DMS114 treated with DMSO at 0.1 percent for 48 hours (cell line): ENCODE results near the gene SRRM5.
"Not testable (repeated sequence)": the region's sequence is repeated elsewhere in the genome, so short reads cannot be mapped to it uniquely, and the experiment has no call there.

Experiments used
- DNase-seq: peaks from one replicate; lab custom pipeline; 2025; ENCODE audit not compliant: unreplicated experiment; lab: John Stamatoyannopoulos, UW

Gene SRRM5

GRCh38 chr19:43612374-43612773 is 486 bp downstream of the SRRM5 start:
- no peak for DNase-seq

- no peak for DNase-seq
These were observed 4.4 kb downstream of the SRRM5 start for GRCh38 chr19:43616306-43616705.

GRCh38 chr19:43616954-43617353 is 5.1 kb downstream of the SRRM5 start:
- no peak for DNase-seq

GRCh38 chr19:43618921-43619261 is 7.0 kb downstream of the SRRM5 start:
- DNase-seq, result peak; percentile 17

- peak; percentile 47 for DNase-seq
These were observed 7.6 kb downstream of the SRRM5 start, which contains the start of gene ZNF428 for GRCh38 chr19:43619262-43620060. ZNF428 (minus strand) TSS chr19:43619629; CDS start chr19:43614304, 5,325 bp downstream.

- DNase-seq, result no peak
These were observed 8.4 kb downstream of the SRRM5 start for GRCh38 chr19:43620061-43621001.

- DNase-seq, result no peak
These were observed 10.2 kb downstream of the SRRM5 start for GRCh38 chr19:43622070-43622469.

GRCh38 chr19:43622956-43623355 is 11.1 kb downstream of the SRRM5 start:
- no peak for DNase-seq

- no peak for DNase-seq
These were observed 12.2 kb downstream of the SRRM5 start for GRCh38 chr19:43623889-43624670.

GRCh38 chr19:43624933-43625332 is 13.0 kb downstream of the SRRM5 start:
- no peak for DNase-seq

- DNase-seq, result no peak
These were observed 14.2 kb downstream of the SRRM5 start for GRCh38 chr19:43625918-43626579.

- DNase-seq, result no peak
These were observed 14.9 kb downstream of the SRRM5 start for GRCh38 chr19:43626838-43627237.

GRCh38 chr19:43628646-43629326 is 16.9 kb downstream of the SRRM5 start:
- no peak for DNase-seq

GRCh38 chr19:43631491-43631890 is 19.6 kb downstream of the SRRM5 start:
- DNase-seq, result no peak

GRCh38 chr19:43633520-43633919 is 21.6 kb downstream of the SRRM5 start:
- no peak for DNase-seq

GRCh38 chr19:43634068-43634467 is 22.2 kb downstream of the SRRM5 start:
- no peak for DNase-seq

- DNase-seq, result no peak
These were observed 22.6 kb downstream of the SRRM5 start for GRCh38 chr19:43634506-43634871.

GRCh38 chr19:43634872-43635560 is 23.1 kb downstream of the SRRM5 start:
- no peak for DNase-seq

GRCh38 chr19:43635561-43635940 is 23.7 kb downstream of the SRRM5 start:
- not testable (repeated sequence) for DNase-seq
